ENCODE results near the gene SNW1.
"Not testable (repeated sequence)": the region's sequence is repeated elsewhere in the genome, so short reads cannot be mapped to it uniquely, and the experiment has no call there.

DNA sequence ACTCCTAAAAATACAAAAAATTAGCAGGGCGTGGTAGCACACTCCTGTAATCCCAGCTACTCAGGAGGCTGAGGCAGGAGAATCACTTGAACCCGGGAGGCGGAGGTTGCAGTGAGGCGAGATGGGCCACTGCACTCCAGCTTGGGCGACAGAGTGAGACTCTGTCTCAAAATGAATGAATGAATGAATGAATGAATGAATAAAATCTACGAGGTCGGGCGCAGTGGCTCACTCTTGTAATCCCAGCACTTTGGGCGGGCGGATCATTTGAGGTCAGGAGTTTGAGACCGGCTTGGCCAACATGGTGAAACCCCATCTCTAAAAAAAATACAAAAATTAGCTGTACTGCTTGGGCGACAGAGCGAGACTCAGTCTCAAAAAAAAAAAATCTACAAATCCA, 38.5 kb upstream of the SNW1 start:
- not testable (repeated sequence) for TF ChIP-seq EP300 (conservative IDR thresholded peaks at IDR 0.05; ENCODE audit: poor library complexity, severe bottlenecking); TAF1 (IDR thresholded peaks at IDR 0.05; ENCODE audit: low read depth); POLR2AphosphoS5 (IDR thresholded peaks at IDR 0.05); EZH2 (IDR thresholded peaks at IDR 0.05; ENCODE audit: borderline replicate concordance, insufficient read depth, low read length, poor library complexity, severe bottlenecking); RAD21 (conservative IDR thresholded peaks at IDR 0.05); SMC3 (conservative IDR thresholded peaks at IDR 0.05; ENCODE audit: poor library complexity); MXI1 (conservative IDR thresholded peaks at IDR 0.05; ENCODE audit: poor library complexity, severe bottlenecking)
- TF ChIP-seq, protein P1, sequence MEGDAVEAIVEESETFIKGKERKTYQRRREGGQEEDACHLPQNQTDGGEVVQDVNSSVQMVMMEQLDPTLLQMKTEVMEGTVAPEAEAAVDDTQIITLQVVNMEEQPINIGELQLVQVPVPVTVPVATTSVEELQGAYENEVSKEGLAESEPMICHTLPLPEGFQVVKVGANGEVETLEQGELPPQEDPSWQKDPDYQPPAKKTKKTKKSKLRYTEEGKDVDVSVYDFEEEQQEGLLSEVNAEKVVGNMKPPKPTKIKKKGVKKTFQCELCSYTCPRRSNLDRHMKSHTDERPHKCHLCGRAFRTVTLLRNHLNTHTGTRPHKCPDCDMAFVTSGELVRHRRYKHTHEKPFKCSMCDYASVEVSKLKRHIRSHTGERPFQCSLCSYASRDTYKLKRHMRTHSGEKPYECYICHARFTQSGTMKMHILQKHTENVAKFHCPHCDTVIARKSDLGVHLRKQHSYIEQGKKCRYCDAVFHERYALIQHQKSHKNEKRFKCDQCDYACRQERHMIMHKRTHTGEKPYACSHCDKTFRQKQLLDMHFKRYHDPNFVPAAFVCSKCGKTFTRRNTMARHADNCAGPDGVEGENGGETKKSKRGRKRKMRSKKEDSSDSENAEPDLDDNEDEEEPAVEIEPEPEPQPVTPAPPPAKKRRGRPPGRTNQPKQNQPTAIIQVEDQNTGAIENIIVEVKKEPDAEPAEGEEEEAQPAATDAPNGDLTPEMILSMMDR (IDR thresholded peaks at IDR 0.05; ENCODE audit: poor library complexity, severe bottlenecking): not testable (repeated sequence)
- TF ChIP-seq, protein P2, sequence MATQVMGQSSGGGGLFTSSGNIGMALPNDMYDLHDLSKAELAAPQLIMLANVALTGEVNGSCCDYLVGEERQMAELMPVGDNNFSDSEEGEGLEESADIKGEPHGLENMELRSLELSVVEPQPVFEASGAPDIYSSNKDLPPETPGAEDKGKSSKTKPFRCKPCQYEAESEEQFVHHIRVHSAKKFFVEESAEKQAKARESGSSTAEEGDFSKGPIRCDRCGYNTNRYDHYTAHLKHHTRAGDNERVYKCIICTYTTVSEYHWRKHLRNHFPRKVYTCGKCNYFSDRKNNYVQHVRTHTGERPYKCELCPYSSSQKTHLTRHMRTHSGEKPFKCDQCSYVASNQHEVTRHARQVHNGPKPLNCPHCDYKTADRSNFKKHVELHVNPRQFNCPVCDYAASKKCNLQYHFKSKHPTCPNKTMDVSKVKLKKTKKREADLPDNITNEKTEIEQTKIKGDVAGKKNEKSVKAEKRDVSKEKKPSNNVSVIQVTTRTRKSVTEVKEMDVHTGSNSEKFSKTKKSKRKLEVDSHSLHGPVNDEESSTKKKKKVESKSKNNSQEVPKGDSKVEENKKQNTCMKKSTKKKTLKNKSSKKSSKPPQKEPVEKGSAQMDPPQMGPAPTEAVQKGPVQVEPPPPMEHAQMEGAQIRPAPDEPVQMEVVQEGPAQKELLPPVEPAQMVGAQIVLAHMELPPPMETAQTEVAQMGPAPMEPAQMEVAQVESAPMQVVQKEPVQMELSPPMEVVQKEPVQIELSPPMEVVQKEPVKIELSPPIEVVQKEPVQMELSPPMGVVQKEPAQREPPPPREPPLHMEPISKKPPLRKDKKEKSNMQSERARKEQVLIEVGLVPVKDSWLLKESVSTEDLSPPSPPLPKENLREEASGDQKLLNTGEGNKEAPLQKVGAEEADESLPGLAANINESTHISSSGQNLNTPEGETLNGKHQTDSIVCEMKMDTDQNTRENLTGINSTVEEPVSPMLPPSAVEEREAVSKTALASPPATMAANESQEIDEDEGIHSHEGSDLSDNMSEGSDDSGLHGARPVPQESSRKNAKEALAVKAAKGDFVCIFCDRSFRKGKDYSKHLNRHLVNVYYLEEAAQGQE (IDR thresholded peaks at IDR 0.05; ENCODE audit: borderline replicate concordance): not testable (repeated sequence)

Data from neural cell (in vitro differentiated cells).